Gastroesophageal sphincter (tissue), 3 donors: Measurements from ENCODE around the gene SF3B3.

ENCODE experiments used
- CTCF ChIP-seq, 4 experiments: fragments of 200-600 bp in 2 of 4; fragments of 450-650 bp in 2 of 4; sonication (generic) in 1 of 4; IDR thresholded peaks; one replicate each; pipeline ENCODE4 v1.5.1; 2017 to 2019; ENCODE audit warnings: antibody characterized with exemption in 4 of 4, mild to moderate bottlenecking in 2 of 4, moderate library complexity in 2 of 4
- POLR2AphosphoS5 ChIP-seq: sonication (generic); formaldehyde crosslinking; IDR thresholded peaks from one replicate; pipeline ENCODE4 v1.6.1; 2017; ENCODE audit warnings: antibody characterized with exemption

- no peak for TF ChIP-seq CTCF (IDR thresholded peaks at IDR 0.05)
- TF ChIP-seq POLR2AphosphoS5 = no peak
Observed at GRCh38 chr16:70608521-70608920, 84.9 kb downstream of the SF3B3 start.
